Right hindlimb (tissue), 1 donor: ENCODE measurements around the gene BRD4.

Experiments used
- DNase-seq: peaks from one replicate; pipeline ENCODE4 v3.0.0-alpha.2; 2018

The BRD4 gene

GRCh38 chr19:15288146-15288963, 44.0 kb downstream of the BRD4 start:
- peak; percentile 83 for DNase-seq

DNA sequence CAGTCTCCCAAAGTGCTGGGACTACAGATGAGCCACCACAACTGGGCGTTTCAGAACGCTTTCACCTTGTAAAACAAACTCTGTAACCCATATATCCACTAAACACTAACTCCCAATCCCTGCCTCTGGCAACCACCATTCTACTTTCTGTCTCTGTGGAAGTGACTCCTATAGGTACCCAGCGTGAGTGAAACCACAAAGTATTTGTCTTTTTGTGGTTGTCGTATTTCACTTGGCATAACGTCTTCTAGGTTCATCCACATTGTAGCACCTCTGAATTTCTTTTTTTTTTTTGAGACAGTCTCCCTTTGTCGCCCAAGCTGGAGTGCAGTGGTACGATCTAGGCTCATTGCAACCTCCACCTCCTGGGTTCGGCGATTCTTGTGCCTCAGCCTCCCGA, 44.8 kb downstream of the BRD4 start:
- DNase-seq = no peak

- DNase-seq = no peak
These were observed 45.5 kb downstream of the BRD4 start for GRCh38 chr19:15286688-15287365.

DNA sequence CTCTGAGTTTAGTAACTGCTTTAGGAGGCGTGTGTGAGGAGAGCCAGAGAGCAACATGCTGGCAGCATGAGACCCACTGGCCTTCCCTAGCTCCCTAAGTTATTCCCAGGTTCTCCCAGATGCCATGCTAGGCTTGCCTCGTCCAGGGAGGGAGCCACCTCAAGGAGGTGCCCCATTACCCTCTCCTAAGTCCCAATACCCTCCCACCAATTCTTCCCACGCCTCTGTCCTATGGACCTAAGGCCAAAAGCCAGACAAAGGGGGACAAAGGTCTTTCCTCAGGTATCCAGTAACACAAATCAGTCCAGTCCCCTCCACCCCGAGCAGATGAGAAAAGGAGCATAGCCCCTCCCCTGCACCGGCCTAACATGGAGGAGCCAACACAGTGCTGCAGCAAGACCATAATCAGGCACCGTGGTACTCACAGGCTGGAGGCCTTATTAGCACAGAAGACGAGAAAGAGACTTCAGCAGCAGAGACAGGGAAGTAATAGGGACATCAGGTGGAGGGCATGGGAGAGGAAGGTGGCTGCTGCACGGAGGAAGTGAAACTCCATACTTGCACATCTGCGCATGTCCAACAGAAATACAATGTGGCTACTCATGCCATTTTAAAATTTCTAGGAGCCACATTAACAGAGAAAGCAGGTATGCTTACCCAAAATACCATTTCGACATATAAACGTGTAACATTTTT, 46.3 kb downstream of the BRD4 start:
- DNase-seq = no peak

- no peak for DNase-seq
These were observed 47.4 kb downstream of the BRD4 start for GRCh38 chr19:15284896-15285295.

DNA sequence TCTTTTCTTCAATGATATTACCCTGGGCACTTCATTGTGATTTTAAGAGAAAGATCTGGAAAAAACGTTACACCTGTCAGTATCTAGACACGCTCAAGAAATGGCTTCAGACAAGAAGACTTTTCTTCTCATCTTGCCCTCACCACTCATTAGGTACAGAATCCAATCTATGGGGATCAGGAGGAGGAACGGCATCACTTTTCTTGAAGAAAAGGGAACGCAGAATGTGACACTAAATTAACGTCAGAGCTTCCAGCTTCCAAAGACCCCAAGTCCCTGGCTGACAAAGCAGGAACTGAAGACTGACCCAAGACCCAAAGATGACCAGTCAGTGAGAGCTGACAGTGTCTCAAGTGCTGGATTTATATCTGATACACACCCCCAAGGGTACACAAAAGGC, 48.2 kb downstream of the BRD4 start:
- no peak for DNase-seq

- no peak for DNase-seq
These were observed 49.0 kb downstream of the BRD4 start for GRCh38 chr19:15283141-15283883.

DNA sequence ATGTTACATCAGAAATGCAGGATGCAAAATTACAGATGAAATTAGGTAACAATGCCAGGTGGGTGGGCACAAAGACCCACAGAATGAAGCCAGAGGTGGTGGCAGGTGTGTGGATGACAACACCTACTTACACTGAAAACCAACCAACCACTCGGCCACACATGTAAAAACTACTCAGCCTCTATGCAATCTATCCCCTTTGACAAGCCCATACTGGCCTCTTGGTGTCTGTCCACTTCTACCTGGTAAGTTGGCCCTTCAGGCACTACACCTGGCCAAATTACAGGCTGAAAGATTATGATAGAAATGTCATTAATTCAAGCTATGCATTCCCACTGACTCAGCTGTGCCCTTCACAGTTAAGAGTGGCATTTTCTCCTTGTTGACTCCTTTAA, 50.0 kb downstream of the BRD4 start:
- DNase-seq = no peak

DNA sequence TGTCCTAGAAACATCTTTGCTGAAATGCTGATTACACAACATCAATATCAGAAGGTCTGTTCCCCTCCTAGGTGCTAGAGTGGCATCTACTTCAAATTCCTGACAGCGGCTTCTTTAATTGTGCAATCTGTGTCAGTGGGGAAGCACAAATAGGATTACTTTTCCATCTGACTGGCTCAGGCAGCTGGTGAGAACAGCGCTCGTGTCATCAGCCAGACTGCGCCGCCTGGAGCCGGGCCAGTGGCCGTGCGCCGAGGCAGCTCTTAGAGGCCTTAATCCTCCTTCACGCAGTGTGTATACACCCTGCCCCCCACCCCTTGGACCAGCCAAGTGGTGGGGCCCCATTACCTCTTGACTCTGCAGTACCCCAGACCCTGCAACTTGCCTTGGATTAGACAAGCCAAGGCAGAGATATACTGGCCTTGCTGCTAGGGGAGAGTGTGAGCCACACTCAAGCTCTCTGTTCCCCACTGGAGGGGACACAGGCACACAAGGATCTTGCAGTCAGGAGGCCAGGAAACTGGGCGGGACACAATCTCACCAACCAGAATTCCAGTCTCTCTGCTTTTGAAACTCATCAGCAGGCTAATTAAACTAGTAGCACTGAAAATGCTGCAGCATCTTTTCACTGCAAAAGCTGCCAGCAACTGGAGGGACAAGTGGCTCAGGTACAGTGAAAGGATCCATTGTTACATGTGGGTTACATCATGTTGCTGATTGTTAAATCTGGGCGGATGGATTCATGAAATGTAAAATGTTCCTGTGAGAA, 51.2 kb downstream of the BRD4 start:
- DNase-seq = peak; percentile 92

GRCh38 chr19:15280048-15280725, 52.2 kb downstream of the BRD4 start:
- peak; percentile 77 for DNase-seq

DNA sequence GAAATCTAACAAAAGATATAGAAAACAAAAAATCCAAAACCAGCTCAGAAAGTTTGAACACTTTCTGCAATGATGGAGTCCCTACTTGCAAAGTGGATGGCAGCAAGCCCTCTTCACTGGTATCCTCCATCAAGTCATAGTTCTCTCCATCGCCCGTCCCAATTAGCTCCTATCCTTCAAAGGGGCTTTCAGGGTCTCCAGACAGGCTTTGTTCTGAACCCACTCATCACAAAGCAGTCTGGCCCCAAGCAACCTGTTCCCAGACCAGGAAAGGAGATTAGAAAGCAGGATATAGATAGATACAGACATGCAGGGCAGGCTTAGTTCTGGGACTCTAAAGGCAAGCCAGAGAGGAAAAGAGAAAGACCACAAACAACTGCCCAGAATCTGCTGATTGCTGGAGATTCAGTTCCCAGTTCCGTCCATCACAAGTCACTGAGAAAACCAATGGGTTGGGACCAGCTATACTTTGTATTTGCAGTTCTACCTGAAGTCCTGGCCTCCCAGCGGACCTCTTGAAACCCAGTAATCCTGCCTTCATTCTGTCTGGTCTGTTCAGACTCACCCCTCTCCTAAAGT, 52.9 kb downstream of the BRD4 start:
- DNase-seq = no peak

- DNase-seq = no peak
These were observed 55.6 kb downstream of the BRD4 start for GRCh38 chr19:15276620-15277215.

DNA sequence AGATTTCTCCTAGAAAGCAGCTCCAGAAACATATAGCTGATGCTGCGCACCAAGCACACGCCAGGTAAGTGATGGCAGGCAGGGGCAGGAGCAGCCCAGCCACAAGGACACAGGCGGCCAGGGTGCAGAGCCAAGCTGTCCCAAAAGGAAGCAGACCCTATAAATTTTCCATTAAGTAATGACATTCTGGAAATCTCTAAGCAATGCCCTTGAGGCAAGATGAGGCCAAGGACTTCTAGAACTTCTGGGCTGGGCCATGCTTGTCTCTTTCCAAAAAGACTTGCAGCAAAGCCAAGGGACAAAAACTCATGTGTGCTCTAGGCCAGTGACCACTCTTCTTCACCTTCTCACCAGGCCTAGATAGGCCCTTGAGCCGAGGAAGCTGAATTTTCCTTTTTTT, 57.9 kb downstream of the BRD4 start:
- no peak for DNase-seq

- DNase-seq = no peak
These were observed 62.5 kb downstream of the BRD4 start for GRCh38 chr19:15269806-15270205.

DNA sequence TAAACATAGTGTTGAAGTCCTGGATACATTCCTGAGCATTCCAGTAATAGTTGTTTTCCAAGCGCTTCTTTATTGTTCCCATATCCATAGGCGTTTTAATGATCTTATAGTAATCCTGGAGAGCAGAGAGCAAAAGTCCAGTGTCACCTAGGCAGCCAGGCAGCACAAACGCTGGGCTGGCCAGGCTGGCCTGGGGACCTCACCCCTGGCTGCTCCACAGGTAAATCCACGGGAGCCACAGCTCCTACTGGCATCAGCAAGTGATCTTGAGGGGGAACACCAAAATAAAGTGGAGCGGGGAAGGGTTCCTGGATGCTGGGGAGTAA, 63.4 kb downstream of the BRD4 start:
- no peak for DNase-seq

DNA sequence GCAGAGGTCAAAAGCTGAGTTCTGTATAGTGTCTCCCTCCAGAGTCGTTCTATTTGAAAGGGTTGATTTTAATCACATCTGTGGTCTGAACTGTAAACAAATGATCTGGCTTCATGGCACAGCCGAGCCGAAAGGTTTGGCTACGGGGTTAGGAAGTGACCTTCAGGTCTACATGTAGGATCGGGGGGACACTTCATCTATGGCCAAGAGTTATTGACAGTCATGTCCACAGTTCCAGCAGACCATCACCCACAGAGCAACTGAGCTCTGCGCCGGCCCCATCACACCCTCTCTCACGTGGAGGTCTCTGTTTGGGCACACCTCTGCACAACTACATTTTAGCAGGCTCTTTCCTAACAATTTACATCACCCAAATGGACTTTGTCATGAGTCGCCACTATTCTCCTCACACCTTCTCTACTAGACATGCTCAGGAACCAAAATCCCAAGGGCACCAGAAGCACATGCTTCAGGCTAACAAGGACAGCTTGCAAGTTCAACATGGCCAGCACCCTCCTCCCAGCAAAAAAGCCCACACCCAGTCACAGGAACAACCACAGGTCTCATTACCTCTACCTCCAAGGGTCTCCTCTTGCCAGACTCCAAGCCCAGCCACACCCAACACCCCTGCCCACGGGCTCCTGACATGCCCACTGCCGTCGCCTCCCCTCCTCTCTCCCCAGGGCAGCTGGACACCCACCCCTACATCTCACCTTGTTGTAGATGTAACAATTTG, 64.0 kb downstream of the BRD4 start:
- DNase-seq = no peak

- DNase-seq = no peak
These were observed 65.7 kb downstream of the BRD4 start for GRCh38 chr19:15266683-15267082.

- peak; percentile 94 for DNase-seq
These were observed 66.5 kb downstream of the BRD4 start for GRCh38 chr19:15265850-15266248.

DNA sequence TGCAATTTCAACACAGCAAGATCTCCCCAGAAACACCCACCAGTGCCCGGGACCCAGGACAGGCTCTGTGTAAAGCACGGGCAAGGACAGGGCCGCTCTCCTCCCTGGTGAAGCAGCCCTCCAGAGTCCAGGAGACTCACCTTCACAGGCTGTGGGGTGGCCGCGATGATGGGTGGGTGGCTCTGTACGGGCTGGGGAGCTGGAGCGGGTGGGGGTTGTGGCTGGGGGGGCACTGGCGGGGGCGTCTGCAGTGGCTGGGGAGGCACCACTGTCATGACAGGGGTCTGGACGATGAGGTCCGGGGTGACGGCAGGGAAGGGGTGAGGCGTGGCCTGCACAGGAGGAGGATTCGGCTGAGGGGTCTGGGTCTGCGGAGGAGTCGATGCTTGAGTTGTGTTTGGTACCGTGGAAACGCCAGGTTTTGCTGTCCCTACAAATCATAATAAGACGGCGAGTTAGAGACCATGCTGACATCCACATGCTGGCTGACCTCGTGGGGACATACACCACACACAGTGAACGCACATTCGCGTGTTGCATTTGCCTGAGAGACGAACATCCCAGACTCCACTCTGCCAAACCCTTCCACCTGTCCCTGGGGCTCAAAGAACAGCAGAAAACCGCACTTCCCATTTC, 67.0 kb downstream of the BRD4 start:
- no peak for DNase-seq

DNA sequence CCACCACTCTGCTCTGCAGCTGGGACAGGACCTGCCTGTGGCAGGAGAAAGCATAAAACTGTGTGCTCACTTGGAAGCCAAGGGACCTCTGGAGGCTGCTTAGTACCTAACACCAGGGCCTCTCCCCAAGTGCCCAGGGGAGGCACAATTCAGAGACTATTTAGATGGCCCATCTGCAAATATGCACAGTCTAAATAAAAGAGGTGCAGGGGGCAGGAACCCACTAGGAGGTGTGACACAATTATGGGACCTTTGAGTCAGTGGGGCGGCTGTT, 67.5 kb downstream of the BRD4 start:
- DNase-seq = no peak
